HUDEP-2 (cell line): Measurements from ENCODE around the gene ATP11B.
"Not testable (repeated sequence)": the region's sequence is repeated elsewhere in the genome, so short reads cannot be mapped to it uniquely, and the experiment has no call there.

Experiments used
- DNase-seq, 76 experiments: peaks; one replicate each; lab custom pipeline; 2025; ENCODE audit not compliant: unreplicated experiment in 76 of 76; lab: John Stamatoyannopoulos, UW

Gene ATP11B

DNA sequence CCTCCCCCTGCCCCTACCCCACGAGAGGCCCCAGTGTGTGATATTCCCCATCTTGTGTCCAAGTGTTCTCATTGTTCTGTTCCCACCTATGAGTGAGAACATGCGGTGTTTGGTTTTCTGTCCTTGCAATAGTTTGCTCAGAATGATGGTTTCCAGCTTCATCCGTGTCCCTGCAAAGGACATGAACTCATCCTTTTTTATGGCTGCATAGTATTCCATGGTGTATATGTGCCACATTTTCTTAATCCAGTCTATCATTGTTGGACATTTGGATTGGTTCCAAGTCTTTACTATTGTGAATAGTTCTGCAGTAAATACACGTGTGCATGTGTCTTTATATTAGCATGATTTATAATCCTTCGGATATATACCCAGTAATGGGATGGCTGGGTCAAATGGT lies 29.0 kb downstream of the ATP11B start:
- not testable (repeated sequence) for DNase-seq

GRCh38 chr3:182824957-182825356 lies 31.7 kb downstream of the ATP11B start:
- no peak for DNase-seq

- no peak for DNase-seq
Measured at GRCh38 chr3:182829761-182830405, 36.6 kb downstream of the ATP11B start.

DNA sequence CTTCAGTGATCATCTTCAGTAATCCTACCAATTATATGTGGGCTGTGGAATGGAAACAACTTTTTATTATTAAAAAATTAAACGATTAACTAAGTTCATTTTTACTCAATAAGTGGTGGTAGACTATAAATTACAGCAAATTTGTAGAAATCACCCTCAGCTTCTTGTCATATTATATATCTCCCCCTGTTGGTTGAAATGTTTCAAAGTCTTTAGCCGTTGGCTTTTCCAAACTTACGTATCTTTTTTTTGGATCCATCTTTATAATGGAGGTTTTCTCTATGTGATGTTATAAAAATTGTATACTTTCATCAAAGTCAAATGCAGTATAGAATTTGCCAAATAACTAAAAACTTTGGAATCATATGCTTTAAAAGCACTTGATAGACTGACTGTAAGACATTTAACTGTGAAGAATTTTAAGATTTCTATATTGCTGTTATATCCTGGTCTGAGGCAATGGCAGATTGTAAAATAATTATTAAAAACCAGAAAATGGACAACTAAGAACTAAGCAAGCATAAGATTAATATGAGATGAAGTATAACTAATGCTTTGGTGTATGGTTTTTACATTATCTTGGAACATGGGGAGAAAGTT lies 44.7 kb downstream of the ATP11B start:
- peak in 20 of 76 experiments; percentile 6 to 51 (median 23) for DNase-seq

GRCh38 chr3:182843478-182843877 lies 50.2 kb downstream of the ATP11B start:
- DNase-seq = no peak

DNA sequence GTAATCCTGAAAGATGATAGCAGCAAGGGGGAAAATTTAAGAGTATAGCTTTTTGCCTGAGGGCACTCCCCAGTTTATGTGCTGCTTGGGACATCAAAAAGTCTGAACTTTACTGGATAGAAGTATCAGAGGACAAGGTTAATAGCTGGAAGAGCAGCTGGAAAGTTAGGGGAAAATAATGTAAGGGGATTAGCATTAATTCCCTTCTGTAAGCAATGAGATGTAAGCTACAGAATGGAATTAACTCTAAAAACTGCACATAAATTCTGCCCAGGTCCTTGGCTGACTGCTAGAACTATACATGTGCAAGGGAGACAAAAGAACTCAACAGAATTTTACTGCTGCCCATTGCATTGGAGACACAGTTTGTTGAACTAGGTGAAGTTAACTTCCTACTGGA lies 55.6 kb downstream of the ATP11B start:
- no peak for DNase-seq

- DNase-seq = no peak
Measured at GRCh38 chr3:182855076-182855475, 61.8 kb downstream of the ATP11B start.

DNA sequence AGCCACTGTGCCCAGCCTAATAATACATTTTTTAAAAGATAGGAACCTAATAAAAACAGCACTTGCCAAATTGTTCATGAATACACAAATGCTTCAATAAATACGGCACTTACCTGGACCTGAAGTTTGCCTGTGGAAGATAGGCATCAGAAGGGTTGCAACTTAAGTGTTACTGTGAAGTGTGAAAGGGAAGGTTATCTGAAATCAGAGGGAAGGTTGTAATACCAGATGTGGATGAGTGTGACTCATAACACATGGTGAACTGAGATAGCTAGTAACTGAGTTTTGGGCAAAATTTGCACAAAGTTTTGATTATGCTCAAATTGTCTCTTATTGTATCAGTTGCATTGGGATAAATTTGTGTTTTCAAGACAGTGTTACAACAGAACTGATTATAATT lies 68.0 kb downstream of the ATP11B start:
- peak in 34 of 76 experiments; percentile 1 to 65 (median 26) for DNase-seq

- no peak for DNase-seq
Measured at GRCh38 chr3:182862159-182862860, 69.0 kb downstream of the ATP11B start.

DNA sequence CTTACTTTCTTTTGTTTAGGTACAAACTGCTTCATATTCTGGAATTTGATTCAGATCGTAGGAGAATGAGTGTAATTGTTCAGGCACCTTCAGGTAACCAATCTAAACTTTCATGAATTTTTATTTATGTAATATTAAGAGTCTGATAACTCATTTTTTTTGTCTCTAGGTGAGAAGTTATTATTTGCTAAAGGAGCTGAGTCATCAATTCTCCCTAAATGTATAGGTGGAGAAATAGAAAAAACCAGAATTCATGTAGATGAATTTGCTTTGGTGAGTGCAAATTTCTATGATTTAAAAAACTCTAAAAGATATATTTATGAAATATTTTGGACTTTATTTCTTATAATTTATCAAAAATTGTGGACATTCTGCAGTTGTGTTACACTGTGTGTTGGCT lies 75.8 kb downstream of the ATP11B start:
- no peak for DNase-seq

DNA sequence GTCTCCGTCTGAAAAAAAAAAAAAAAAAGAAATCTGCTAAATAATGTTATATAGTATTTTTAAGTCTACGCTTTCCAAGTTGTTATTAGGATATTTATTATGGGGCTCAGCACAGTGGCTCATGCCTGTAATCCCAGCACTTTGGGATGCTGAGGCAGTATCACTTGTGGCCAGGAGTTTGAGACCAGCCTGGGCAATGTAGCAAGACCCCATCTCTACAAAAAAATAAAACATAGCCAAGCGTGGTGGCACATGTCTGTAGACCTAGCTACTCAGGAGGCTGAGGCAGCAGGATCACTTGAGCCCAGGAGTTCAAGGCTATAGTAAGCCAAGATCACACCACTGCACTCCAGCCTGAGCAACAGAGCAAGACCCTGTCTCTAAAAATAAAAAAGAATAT lies 77.6 kb downstream of the ATP11B start:
- not testable (repeated sequence) for DNase-seq

DNA sequence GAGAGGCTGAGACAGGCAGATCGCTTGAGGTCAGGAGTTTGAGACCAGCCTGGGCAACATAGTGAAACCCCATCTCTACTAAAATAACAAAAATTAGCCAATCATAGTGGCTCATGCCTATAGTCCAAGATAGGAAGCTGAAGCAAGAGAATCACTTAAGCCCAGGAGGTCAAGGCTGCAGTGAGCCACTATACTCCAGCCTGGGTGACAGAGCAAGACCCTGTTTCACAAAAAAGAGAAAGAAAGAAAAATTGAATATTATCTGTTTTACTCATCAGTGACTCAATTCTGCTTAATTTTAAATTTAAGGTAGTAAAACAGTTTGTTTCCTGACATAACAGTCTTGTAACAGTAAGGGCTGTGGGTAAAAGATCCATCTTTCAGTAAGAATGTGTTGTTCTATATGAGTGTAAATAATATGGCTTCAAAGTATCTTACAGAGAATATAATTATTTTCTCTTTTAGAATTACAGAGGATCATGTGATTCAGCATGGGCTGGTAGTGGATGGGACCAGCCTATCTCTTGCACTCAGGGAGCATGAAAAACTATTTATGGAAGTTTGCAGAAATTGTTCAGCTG lies 85.8 kb downstream of the ATP11B start:
- no peak for DNase-seq

DNA sequence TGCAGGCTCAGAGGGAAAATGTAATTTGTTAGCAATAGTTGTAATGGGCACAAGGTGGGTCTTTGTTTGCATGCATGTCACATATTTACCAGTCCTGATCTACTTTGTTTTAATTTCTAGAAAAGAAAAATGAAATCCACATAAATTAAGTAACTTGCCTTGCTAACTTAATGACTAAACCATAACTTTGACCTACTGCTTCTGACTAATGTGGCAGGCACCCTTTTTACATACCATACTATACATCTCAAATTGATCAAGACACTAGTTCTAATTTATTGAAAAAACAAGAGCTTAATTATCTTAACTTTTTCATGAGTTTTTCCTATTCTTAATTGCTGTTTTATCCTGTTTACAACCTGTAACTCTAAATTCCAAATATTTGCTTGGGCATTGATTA lies 93.2 kb downstream of the ATP11B start:
- DNase-seq = no peak

DNA sequence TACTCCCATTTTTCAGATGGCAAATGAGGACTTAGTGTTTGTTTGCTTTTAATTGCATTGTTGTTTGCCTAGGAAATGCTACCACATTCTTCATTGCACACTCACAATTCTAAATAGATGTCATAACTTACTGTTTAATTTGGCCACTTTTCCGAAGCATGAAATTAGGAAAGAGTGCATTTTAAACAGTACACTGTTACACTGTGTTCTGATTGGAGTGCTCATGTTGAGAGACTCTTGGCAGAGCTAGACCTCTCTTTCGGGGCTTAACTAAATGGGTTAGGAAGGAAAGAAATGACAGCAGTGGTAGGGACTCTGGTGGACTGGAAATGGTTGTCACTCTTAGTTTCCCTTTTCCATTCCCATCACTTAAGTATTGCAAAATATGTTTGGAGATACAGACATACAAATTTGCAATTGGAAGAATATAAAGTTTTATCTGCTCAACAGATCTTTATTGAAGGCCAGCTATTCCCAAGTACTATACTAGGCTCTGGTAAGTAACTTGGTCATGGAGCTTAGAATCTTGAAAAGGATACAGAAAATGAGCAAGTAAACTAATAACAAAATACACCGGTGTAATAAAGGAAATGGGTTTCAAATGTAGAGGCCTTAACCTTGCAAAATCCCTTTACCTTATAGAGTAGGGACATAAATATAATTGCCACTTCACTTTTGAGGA lies 96.8 kb downstream of the ATP11B start:
- no peak for DNase-seq

GRCh38 chr3:182891364-182891763 lies 98.1 kb downstream of the ATP11B start:
- DNase-seq = no peak

- DNase-seq = no peak
Measured at GRCh38 chr3:182892226-182892625, 98.9 kb downstream of the ATP11B start.

DNA sequence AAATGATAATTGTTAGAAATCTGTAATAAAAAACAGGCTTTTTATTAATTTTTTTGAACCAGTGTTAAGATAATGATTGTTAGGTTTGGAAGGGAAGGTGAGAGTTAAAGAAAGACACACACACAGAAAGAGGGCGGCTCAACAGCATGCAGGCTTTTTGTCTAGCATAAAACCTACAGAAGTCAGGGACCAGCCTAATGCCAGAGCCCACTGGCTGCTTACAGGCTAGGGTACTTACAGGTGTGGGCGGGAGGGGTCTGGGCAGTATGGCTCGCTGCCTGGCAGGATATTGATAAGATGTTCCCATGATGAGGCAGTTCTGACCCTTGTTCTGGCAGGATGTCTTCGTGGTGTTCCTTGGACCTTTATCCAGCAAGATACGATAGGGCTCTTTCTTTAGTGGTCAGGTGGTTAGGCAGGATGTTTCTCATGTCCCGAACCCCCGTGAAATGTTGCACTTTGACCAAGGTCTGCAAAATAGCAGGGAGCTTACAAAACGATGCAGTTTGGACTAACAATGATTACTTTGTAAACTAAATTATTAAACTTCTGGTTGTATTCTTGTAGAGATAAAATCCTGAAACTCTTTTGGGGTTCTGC lies 102.3 kb downstream of the ATP11B start:
- peak in 6 of 76 experiments; percentile 4 to 24 (median 10) for DNase-seq

DNA sequence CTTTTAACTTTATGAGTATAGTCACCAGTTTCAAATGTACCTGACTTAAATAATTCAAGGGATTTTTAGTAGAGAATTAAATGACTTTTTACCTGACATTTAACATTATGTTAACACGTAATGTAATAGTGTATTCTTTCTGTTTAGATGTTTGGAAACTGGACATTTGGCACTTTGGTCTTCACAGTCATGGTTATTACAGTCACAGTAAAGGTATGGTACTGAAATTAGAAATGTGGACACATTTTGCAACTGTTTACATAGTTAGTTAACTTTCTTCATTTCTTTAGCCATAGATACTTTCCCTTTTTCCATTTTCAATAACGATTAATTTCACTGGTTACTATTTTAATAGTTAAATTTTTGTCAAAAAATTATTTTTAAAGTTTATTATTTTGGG lies 103.2 kb downstream of the ATP11B start:
- no peak for DNase-seq

GRCh38 chr3:182902236-182902635 lies 108.9 kb downstream of the ATP11B start:
- no peak for DNase-seq

DNA sequence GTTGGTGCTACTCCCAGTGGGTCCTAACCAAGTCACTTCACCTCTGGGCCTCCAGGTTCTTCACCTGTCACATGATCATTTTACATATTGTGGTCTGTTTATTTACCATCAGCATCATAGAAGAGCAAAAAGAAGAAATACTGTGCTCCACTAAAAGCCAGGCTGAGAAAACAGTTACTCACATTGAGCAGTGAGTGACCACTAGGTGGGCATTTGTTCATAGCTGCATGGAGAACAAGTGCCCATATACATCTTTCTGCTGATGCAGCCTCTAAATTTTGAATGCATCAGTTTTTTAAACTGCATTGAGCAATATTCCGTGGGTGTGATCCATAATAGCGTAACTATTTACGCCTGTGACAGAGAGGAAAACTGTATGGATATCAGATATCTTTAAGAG lies 110.9 kb downstream of the ATP11B start:
- no peak for DNase-seq

- peak in 1 of 76 experiments; percentile 12 for DNase-seq
Measured at GRCh38 chr3:182905623-182906022, 112.3 kb downstream of the ATP11B start.
